ENCODE data around the gene VWA5B2. TPM values are rescaled to one million over a fixed set of nuclear protein-coding genes. Genes with fewer than 3 reads are reported as not detected.

VWA5B2 gene
- total RNA-seq, 4 donors from 2014 or later, result not detected

DNA sequence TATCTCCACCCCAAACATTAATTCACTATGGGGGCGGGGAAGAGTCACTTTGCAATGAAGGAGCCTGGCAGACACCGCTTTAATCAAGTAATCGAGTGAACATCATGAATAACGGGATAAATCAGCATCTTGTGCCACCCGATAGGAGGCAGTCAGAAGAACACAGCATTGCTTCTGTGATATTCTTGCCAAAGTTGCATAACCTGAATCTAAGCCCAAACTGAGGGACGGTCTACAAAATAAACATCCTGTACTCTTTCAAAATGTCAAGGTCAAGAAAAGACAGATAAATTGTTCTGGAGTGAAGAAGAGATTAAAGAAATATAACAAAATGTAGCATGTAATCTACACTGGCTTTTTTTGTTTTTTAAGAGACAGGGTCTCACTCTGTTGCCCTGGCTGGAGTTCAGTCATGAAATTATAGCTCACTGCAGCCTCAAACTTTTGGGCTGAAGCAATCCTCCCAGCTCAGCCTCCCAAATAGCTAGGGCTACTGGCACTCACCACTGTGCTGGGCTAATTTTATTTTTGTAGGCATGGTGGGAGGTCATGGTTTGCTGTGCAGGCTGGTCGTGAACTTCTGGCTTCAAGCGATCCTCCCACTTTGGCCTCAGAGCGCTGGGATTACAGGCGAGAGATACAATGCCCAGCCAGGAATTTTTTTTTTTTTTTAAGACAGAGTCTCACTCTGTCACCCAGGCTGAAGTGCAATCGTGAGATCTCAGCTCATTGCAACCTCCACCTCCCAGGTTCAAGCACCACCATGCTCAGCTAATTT is 20.1 kb upstream of the VWA5B2 start:
- TF ChIP-seq POLR2A (IDR thresholded peaks at IDR 0.05) (no peak), CTCF (IDR thresholded peaks at IDR 0.05) (no peak)
- intact Hi-C loops (cut with DNase I; ENCODE audit: low total_unique reads), result no loop called here
- DNase-seq (ENCODE audit: low spot score in 2 of 2), result no peak
- no peak overlapping the region for H3K4me3 ChIP-seq (ENCODE audit: low read depth, poor library complexity, severe bottlenecking)
- WGBS, 2 donors, result 43 to 55% methylated on average over 11 of the region's 11 CpGs

DNA sequence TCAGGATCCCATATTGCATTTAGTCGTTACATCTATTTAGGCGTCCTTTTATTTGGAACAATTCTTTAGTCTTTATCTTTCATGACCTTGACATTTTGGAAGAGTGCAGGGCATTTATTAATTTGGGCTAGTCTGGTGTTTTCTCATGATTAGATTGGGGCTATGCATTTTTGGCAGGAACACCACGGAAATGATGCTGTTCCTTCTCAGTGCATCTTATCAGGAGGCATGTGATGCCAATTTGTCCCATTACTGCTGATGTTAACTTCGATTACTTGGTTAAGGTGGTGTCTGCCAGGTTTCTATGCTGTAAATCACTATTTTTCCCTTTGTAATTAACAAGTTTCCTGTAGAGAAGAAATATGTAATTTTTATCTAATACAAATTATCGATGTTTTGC is 18.1 kb upstream of the VWA5B2 start:
- TF ChIP-seq POLR2A (IDR thresholded peaks at IDR 0.05) (no peak), CTCF (IDR thresholded peaks at IDR 0.05) (no peak)
- no peak overlapping the region for H3K4me3 ChIP-seq (ENCODE audit: low read depth, poor library complexity, severe bottlenecking)
- intact Hi-C loops (cut with DNase I; ENCODE audit: low total_unique reads), result no loop called here
- WGBS, 2 donors, result 66 to 71% methylated on average over 5 of the region's 5 CpGs
- no peak for DNase-seq (ENCODE audit: low spot score in 2 of 2)

DNA sequence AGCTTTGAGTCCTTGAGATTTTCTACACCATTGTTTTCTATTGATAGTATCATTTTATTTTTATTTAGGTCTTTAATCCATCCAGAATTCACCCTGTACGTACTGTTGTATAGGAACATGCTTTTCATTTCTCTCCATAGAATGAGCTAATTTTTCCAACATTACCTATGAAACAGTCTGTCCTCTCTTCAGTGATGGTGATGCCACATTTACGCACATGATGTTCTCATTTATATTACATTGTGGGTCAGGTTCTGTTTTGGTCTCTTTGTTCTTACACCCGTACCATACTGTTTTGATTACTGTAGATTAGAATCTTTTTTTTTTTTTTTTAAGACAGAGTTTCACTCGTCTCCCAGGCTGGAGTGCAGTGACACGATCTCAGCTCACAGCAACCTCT is 17.7 kb upstream of the VWA5B2 start:
- 60% methylated on average over 5 of the region's 5 CpGs for WGBS, 2 donors
- no peak for TF ChIP-seq CTCF (IDR thresholded peaks at IDR 0.05)
- no peak for TF ChIP-seq POLR2A (IDR thresholded peaks at IDR 0.05)
- no peak for DNase-seq (ENCODE audit: low spot score in 2 of 2)
- intact Hi-C loops (cut with DNase I; ENCODE audit: low total_unique reads), result no loop called here
- H3K4me3 ChIP-seq (ENCODE audit: low read depth, poor library complexity, severe bottlenecking), result no peak overlapping the region

DNA sequence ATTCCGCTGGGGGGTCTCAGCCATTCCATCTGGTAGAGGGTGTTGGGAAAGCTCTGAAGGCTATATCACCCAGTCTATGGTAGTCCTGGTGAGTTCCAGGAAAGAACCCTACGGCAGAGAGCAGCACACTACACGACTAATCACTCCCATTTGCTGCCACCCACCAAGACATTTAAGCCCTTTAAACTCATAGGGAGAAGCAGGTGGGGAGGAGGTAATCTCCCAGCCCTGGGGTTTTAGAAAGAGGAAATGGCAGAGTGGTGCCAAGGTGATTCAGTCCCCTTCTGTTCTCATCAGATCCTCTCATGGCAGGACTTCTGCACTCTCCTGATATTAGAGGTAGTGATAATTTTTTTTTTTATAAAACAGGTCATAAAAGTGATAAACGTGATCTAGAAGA is 10.6 kb upstream of the VWA5B2 start:
- DNase-seq (ENCODE audit: low spot score in 2 of 2), result no peak
- TF ChIP-seq CTCF (IDR thresholded peaks at IDR 0.05), result no peak
- TF ChIP-seq POLR2A (IDR thresholded peaks at IDR 0.05), result no peak
- intact Hi-C loops (cut with DNase I; ENCODE audit: low total_unique reads), result no loop called here
- H3K4me3 ChIP-seq (ENCODE audit: low read depth, poor library complexity, severe bottlenecking), result no peak overlapping the region
- WGBS, 2 donors, result 47 to 55% methylated on average over 4 of the region's 4 CpGs

DNA sequence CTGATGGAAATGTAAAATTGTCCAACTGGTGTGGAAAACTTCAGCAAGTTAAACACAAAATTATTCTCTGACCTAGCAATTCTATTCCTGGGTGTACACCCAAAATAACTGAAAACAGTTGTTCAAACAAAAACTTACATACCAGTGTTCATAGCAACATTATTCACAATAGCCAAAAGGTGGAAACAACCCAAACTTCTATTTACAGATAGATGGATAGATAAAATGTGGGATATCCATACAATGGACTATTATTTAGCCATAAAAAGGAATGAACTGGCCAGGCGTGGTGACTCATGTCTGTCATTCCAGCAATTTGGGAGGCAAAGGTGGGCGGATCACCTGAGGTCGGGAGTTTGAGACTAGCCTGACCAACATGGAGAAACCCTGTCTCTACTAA is 6.9 kb upstream of the VWA5B2 start:
- WGBS, 2 donors, result 75 to 82% methylated on average over 3 of the region's 3 CpGs
- H3K4me3 ChIP-seq (ENCODE audit: low read depth, poor library complexity, severe bottlenecking), result no peak overlapping the region
- intact Hi-C loops (cut with DNase I; ENCODE audit: low total_unique reads), result no loop called here
- DNase-seq (ENCODE audit: low spot score in 2 of 2), result no peak
- TF ChIP-seq CTCF (IDR thresholded peaks at IDR 0.05) (no peak), POLR2A (IDR thresholded peaks at IDR 0.05) (no peak)

GRCh38 chr3:184223946-184224345 is 5.4 kb upstream of the VWA5B2 start:
- DNase-seq (ENCODE audit: low spot score in 2 of 2), result no peak
- TF ChIP-seq POLR2A (IDR thresholded peaks at IDR 0.05), result no peak
- TF ChIP-seq CTCF (IDR thresholded peaks at IDR 0.05), result no peak
- WGBS, 2 donors, result 72 to 79% methylated on average over 3 of the region's 3 CpGs
- no peak overlapping the region for H3K4me3 ChIP-seq (ENCODE audit: low read depth, poor library complexity, severe bottlenecking)
- intact Hi-C loops (cut with DNase I; ENCODE audit: low total_unique reads), result no loop called here

Data from lower leg skin (tissue), 4 donors.